GM12878 (cell line): ENCODE results near the gene UBASH3B. TPM values are rescaled to one million over a fixed set of nuclear protein-coding genes. Genes with fewer than 3 reads are reported as not detected.
A peak's percentile ranks its signal among the peaks of the same experiment; 100 is the strongest.

ENCODE experiments used
- CBFB ChIP-seq: IDR thresholded peaks from 2 replicates; pipeline ENCODE4 v1.6.1; 2016; ENCODE audit warnings: antibody characterized with exemption, low read depth
- CHD4 ChIP-seq: fragments of 200-600 bp; sonication (generic); IDR thresholded peaks from 2 replicates; pipeline ENCODE4 v1.6.1; 2016; ENCODE audit warnings: mild to moderate bottlenecking
- GATAD2B ChIP-seq: fragments of 450-650 bp; conservative IDR thresholded peaks from 2 replicates; pipeline ENCODE4 v1.6.1; 2017; ENCODE audit warnings: low read depth, mild to moderate bottlenecking, moderate library complexity
- HCFC1 ChIP-seq: fragments of 150-350 bp; IDR thresholded peaks from 2 replicates; pipeline ENCODE4 v1.6.1; 2014; ENCODE audit warnings: low read length
- IRF3 ChIP-seq: fragments of 450-650 bp; IDR thresholded peaks from 2 replicates; pipeline ENCODE4 v1.6.1; 2014; ENCODE audit warnings: mild to moderate bottlenecking
- NFIC ChIP-seq: IDR thresholded peaks from 2 replicates; pipeline ENCODE4 v1.6.1; 2012; ENCODE audit warnings: low read depth, mild to moderate bottlenecking, inconsistent platforms, low read length, moderate library complexity
- POLR2AphosphoS5 ChIP-seq: IDR thresholded peaks from 2 replicates; pipeline ENCODE4 v1.6.1; 2011; ENCODE audit warnings: mild to moderate bottlenecking, low read length, inconsistent platforms
- REST ChIP-seq: IDR thresholded peaks from 2 replicates; pipeline ENCODE4 v1.6.1; 2012; ENCODE audit warnings: mild to moderate bottlenecking, low read depth, low read length
- SIN3A ChIP-seq: IDR thresholded peaks from 2 replicates; pipeline ENCODE4 v1.6.1; 2012; ENCODE audit warnings: low read depth, low read length, improper control_type of control experiment
- SMAD1 ChIP-seq: fragments of 450-650 bp; IDR thresholded peaks from 2 replicates; pipeline ENCODE4 v1.6.1; 2018; ENCODE audit warnings: mild to moderate bottlenecking, low read depth; ENCODE audit not compliant: partially characterized antibody
- SMC3 ChIP-seq: IDR thresholded peaks from 2 replicates; pipeline ENCODE4 v1.6.1; 2011; ENCODE audit warnings: low read length, improper control_type of control experiment, borderline replicate concordance
- SP1 ChIP-seq: IDR thresholded peaks from one replicate; pipeline ENCODE4 v1.6.1; 2011; ENCODE audit warnings: low read depth, low read length
- SREBF2 ChIP-seq: IDR thresholded peaks from 2 replicates; pipeline ENCODE4 v1.6.1; 2012; ENCODE audit warnings: mild to moderate bottlenecking, low read length
- ZBTB11 ChIP-seq: fragments of 450-650 bp; formaldehyde crosslinking; IDR thresholded peaks from 2 replicates; pipeline ENCODE4 v1.5.0; 2022; ENCODE audit warnings: mild to moderate bottlenecking, missing genetic modification characterization
- ZSCAN29 ChIP-seq: fragments of 450-650 bp; IDR thresholded peaks from 2 replicates; pipeline ENCODE4 v1.6.1; 2017; ENCODE audit warnings: mild to moderate bottlenecking, moderate library complexity
- polyA plus RNA-seq, 11 experiments: library from polyadenylated mRNA; depleted of rRNA in 4 of 11; unstranded in 6 of 11; stranded (reverse) in 5 of 11; fragments of >200 nt; fragmentation: Nextera tagmentation in 4 of 11; fragmentation: Illumina TruSeq in 1 of 11; extraction: Ambion mirVana in 4 of 11; extraction: Trizol in 1 of 11; gene quantifications; 1 replicate in 1 of 11; 2 replicates in 10 of 11; pipeline versions ENCODE4 v1.2.1 to v1.2.3, GENCODE V29; 2011 to 2016; ENCODE audit warnings: inconsistent platforms in 2 of 11, missing spikeins in 2 of 11, low read depth in 1 of 11
- total RNA-seq, 4 experiments: library from RNA; depleted of rRNA in 3 of 4; stranded (reverse); fragments of >200 nt in 3 of 4; fragmentation: Illumina TruSeq in 1 of 4; extraction: Trizol in 1 of 4; gene quantifications; 2 replicates each; pipeline versions ENCODE4 v1.2.1 to v1.2.3, GENCODE V29; 2013 to 2021

The UBASH3B gene
- total and polyA plus RNA-seq, 10 of the 15 experiments (the other 5 are each of a cell fraction or from before 2014, with no cell fraction given) = 0.18 to 3.3 (median 0.57) TPM

- no peak for TF ChIP-seq REST
- TF ChIP-seq POLR2AphosphoS5 = no peak
- TF ChIP-seq SMC3 = peak; percentile 63; the same call in 1 of the 2 replicates
- no peak for TF ChIP-seq GATAD2B
- TF ChIP-seq SIN3A = no peak
- TF ChIP-seq ZBTB11 = no peak
- TF ChIP-seq ZSCAN29 = no peak
- TF ChIP-seq SP1 = no peak
- no peak for TF ChIP-seq CHD4
- no peak for TF ChIP-seq SREBF2
- TF ChIP-seq SMAD1 = no peak
- TF ChIP-seq HCFC1 = no peak
- TF ChIP-seq IRF3 = no peak
- no peak for TF ChIP-seq NFIC
- TF ChIP-seq CBFB = no peak
Measured at GRCh38 chr11:122814401-122814800, 158.9 kb downstream of the UBASH3B start (continued).
